H4 (cell line): ENCODE results near the gene ZNF519. TPM values are rescaled to one million over a fixed set of nuclear protein-coding genes. Genes with fewer than 3 reads are reported as not detected.
"Not testable (repeated sequence)": the region's sequence is repeated elsewhere in the genome, so short reads cannot be mapped to it uniquely, and the experiment has no call there.

ENCODE experiments used
- DNase-seq: peaks from one replicate; pipeline ENCODE4 v3.0.0-alpha.2; 2015; ENCODE audit warnings: low spot score
- total RNA-seq: library from RNA; depleted of rRNA; stranded (reverse); fragments of >200 nt; shearing (Covaris generic); gene quantifications from 2 replicates; pipeline ENCODE4 v1.2.3, GENCODE V29; 2014

ZNF519 gene
- total RNA-seq, 1 experiment from 2014 or later: 8.6 TPM

- not testable (repeated sequence) for DNase-seq
Observed at GRCh38 chr18:14147935-14148865, 16.0 kb upstream of the ZNF519 start.

GRCh38 chr18:14146771-14147170 is 14.5 kb upstream of the ZNF519 start:
- not testable (repeated sequence) for DNase-seq

GRCh38 chr18:14145581-14146338 is 13.5 kb upstream of the ZNF519 start:
- DNase-seq: not testable (repeated sequence)

GRCh38 chr18:14145021-14145420 is 12.8 kb upstream of the ZNF519 start:
- not testable (repeated sequence) for DNase-seq

- DNase-seq: no peak
Observed at GRCh38 chr18:14144628-14144895, 12.3 kb upstream of the ZNF519 start.

- not testable (repeated sequence) for DNase-seq
Observed at GRCh38 chr18:14143871-14144627, 11.8 kb upstream of the ZNF519 start.

GRCh38 chr18:14143396-14143795 is 11.2 kb upstream of the ZNF519 start:
- not testable (repeated sequence) for DNase-seq

GRCh38 chr18:14142177-14142576 is 9.9 kb upstream of the ZNF519 start:
- DNase-seq: not testable (repeated sequence)

- DNase-seq: not testable (repeated sequence)
Observed at GRCh38 chr18:14139583-14139982, 7.3 kb upstream of the ZNF519 start.

- not testable (repeated sequence) for DNase-seq
Observed at GRCh38 chr18:14137971-14138370, 5.7 kb upstream of the ZNF519 start.

GRCh38 chr18:14131696-14132270 is 452 bp downstream of the ZNF519 start:
- not testable (repeated sequence) for DNase-seq

- DNase-seq: not testable (repeated sequence)
Observed at GRCh38 chr18:14130804-14131203, 1.4 kb downstream of the ZNF519 start.

- no peak for DNase-seq
Observed at GRCh38 chr18:14124689-14125088, 7.5 kb downstream of the ZNF519 start.

- no peak for DNase-seq
Observed at GRCh38 chr18:14122097-14122496, 10.1 kb downstream of the ZNF519 start.

GRCh38 chr18:14120926-14121325 is 11.3 kb downstream of the ZNF519 start:
- DNase-seq: no peak

GRCh38 chr18:14117606-14118005 is 14.6 kb downstream of the ZNF519 start:
- no peak for DNase-seq

- no peak for DNase-seq
Observed at GRCh38 chr18:14106906-14107305, 25.3 kb downstream of the ZNF519 start.

GRCh38 chr18:14104906-14105748 is 27.1 kb downstream of the ZNF519 start:
- no peak for DNase-seq

- no peak for DNase-seq
Observed at GRCh38 chr18:14104201-14104600, 28.0 kb downstream of the ZNF519 start.

- DNase-seq: no peak
Observed at GRCh38 chr18:14100503-14101286, 31.5 kb downstream of the ZNF519 start.
